Fibroblast of lung (primary cell): Measurements from ENCODE around the gene COPE. TPM values are rescaled to one million over a fixed set of nuclear protein-coding genes. Genes with fewer than 3 reads are reported as not detected.

Experiments
- DNase-seq, 2 donors: peaks; one replicate each; pipeline versions ENCODE4 v3.0.0 to v3.0.0-alpha.2; 2010; ENCODE audit warnings: low read depth in 2 of 2
- H2AFZ ChIP-seq: 2 replicates; pipeline ENCODE4 v1.5.1; 2012; ENCODE audit warnings: low read length, control low read depth, inconsistent platforms
- H3K27ac ChIP-seq: 2 replicates; pipeline ENCODE4 v1.5.1; 2011; ENCODE audit warnings: low read length, control low read depth; ENCODE audit not compliant: insufficient read depth
- H3K27me3 ChIP-seq: 2 replicates; pipeline ENCODE4 v1.5.1; 2011; ENCODE audit warnings: mild to moderate bottlenecking, low read length; ENCODE audit not compliant: control insufficient read depth, insufficient read depth
- H3K36me3 ChIP-seq: 2 replicates; pipeline ENCODE4 v1.5.1; 2011; ENCODE audit warnings: low read length; ENCODE audit not compliant: control insufficient read depth, insufficient read depth
- H3K4me1 ChIP-seq: 2 replicates; pipeline ENCODE4 v1.5.1; 2011; ENCODE audit warnings: low read length; ENCODE audit not compliant: control insufficient read depth, insufficient read depth; ENCODE audit errors: extremely low read depth
- H3K4me2 ChIP-seq: 2 replicates; pipeline ENCODE4 v1.5.1; 2011; ENCODE audit warnings: low read length, control low read depth; ENCODE audit not compliant: insufficient read depth; ENCODE audit errors: extremely low read depth
- H3K4me3 ChIP-seq, 4 experiments: fragments of 200-600 bp in 1 of 4; sonication (generic) in 1 of 4; replicated peaks in 1 of 4; 2 replicates each; pipeline ENCODE4 v1.5.1; 2011 to 2016; ENCODE audit warnings: low read length in 4 of 4, low read depth in 3 of 4, mild to moderate bottlenecking in 3 of 4, control low read depth in 2 of 4, inconsistent platforms in 1 of 4, mixed read lengths in 1 of 4; ENCODE audit not compliant: insufficient read depth in 1 of 4; ENCODE audit errors: control extremely low read depth in 1 of 4
- H3K79me2 ChIP-seq: 2 replicates; pipeline ENCODE4 v1.5.1; 2012; ENCODE audit warnings: mild to moderate bottlenecking, low read length, inconsistent platforms; ENCODE audit not compliant: control insufficient read depth, insufficient read depth
- H3K9ac ChIP-seq: 2 replicates; pipeline ENCODE4 v1.5.1; 2011; ENCODE audit warnings: mild to moderate bottlenecking, low read length, control low read depth; ENCODE audit not compliant: insufficient read depth
- H3K9me3 ChIP-seq: 2 replicates; pipeline ENCODE4 v1.5.1; 2012; ENCODE audit warnings: low read depth, low read length; ENCODE audit not compliant: control insufficient read depth, insufficient read depth
- H4K20me1 ChIP-seq: 2 replicates; pipeline ENCODE4 v1.5.1; 2011; ENCODE audit warnings: low read length; ENCODE audit not compliant: control insufficient read depth, insufficient read depth; ENCODE audit errors: extremely low read depth
- EZH2 ChIP-seq: IDR thresholded peaks from 2 replicates; pipeline ENCODE4 v1.5.1; 2012; ENCODE audit warnings: low read length, control low read depth, mild to moderate bottlenecking; ENCODE audit errors: missing control alignments
- polyA plus RNA-seq, 2 donors: library from polyadenylated mRNA; depleted of rRNA in 1 of 2; stranded (reverse) in 1 of 2; unstranded in 1 of 2; fragments of >200 nt; gene quantifications; 2 replicates each; pipeline ENCODE4 v1.2.1, GENCODE V29; 2011 to 2012; ENCODE audit warnings: missing spikeins in 1 of 2
- total RNA-seq: library from RNA; depleted of rRNA; stranded (reverse); fragments of >200 nt; gene quantifications from 2 replicates; pipeline ENCODE4 v1.2.1, GENCODE V29; 2014
- TF ChIP-seq, protein P1 (sequence below), 2 donors: IDR thresholded peaks in 1 of 2; conservative IDR thresholded peaks in 1 of 2; 1 replicate in 1 of 2; 2 replicates in 1 of 2; pipeline ENCODE4 v1.5.1; 2011 to 2012; ENCODE audit warnings: low read length in 2 of 2, control low read depth in 1 of 2, inconsistent platforms in 1 of 2, low read depth in 1 of 2, mild to moderate bottlenecking in 1 of 2

Gene COPE
- total and polyA plus RNA-seq, 2 donors (not counting 1 experiment from before 2014, with no cell fraction given), result 146 to 182 TPM

DNA sequence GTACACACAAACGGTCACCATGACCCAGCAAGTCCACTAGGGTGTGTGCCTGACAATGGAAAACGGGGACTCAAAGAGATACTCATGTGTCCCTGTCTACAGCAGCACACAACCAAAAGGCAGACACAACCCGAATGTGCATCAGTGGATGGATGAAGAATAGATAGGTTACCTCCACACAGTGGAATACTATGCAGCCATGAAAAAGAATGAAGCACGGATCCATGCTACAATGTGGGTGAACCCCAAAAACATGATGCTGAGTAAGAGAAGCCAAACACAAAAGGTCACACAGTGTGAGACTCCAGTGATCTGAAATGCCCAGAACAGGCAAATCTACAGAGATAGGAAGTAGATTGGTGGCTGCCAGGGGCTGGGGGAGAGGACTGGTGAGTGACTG is 32.2 kb downstream of the COPE start:
- no peak for DNase-seq
- Histone ChIP-seq H3K4me2 (no peak overlapping the region), H3K9ac (no peak overlapping the region), H2AFZ (no peak overlapping the region), H3K27ac (no peak overlapping the region), H3K4me1 (no peaks in the 10 kb centered on the region), H3K79me2 (no peaks in the 10 kb centered on the region), H3K27me3 (no peaks in the 10 kb centered on the region), H3K9me3 (no peaks in the 10 kb centered on the region), H3K4me3 (no peak overlapping the region), H4K20me1 (no peaks in the 10 kb centered on the region), H3K36me3 (no peaks in the 10 kb centered on the region)
- no peak for TF ChIP-seq EZH2
- TF ChIP-seq, protein P1, sequence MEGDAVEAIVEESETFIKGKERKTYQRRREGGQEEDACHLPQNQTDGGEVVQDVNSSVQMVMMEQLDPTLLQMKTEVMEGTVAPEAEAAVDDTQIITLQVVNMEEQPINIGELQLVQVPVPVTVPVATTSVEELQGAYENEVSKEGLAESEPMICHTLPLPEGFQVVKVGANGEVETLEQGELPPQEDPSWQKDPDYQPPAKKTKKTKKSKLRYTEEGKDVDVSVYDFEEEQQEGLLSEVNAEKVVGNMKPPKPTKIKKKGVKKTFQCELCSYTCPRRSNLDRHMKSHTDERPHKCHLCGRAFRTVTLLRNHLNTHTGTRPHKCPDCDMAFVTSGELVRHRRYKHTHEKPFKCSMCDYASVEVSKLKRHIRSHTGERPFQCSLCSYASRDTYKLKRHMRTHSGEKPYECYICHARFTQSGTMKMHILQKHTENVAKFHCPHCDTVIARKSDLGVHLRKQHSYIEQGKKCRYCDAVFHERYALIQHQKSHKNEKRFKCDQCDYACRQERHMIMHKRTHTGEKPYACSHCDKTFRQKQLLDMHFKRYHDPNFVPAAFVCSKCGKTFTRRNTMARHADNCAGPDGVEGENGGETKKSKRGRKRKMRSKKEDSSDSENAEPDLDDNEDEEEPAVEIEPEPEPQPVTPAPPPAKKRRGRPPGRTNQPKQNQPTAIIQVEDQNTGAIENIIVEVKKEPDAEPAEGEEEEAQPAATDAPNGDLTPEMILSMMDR (conservative IDR thresholded peaks at IDR 0.05 in 1 of 2, IDR thresholded peaks at IDR 0.05 in 1 of 2; ENCODE audit: low read depth in 1 of 2, low read length in 2 of 2), result no peak

DNA sequence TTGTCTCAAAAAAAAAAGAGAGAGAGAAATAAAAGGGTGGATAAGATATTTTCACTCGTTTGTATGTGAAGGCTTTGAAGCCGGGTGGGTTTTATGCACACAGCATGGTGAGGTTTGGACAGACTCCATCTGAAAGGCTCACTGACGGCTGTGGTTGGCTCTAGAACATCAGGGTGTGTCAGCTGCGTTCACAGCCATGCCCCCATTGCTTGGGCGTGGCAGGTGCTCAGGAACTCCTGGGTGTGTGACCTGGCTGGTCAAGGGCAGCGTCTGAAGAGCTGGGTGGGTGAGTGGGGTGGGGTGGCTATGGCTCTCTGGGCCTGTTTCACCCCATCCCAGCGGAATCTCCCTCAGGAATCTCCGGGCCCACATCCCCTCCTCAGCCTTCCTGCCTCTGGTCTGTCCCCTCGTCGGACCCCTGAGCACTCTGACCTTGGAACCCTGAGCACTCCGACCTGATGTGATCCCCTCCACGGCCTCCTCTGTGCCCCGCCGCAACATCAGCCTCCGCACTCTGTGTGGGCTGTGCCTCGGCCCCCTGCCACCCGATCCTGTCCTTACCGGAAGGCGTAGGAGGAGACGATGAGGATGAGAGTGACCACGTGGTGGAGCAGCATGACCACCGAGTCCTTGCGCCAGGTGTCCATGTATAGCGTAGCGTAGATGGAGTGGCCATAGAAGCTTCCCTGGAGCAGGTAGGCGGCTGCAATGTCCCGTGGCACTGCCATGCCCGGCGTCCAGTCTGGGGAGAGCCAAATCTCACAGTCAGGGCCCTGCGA is 35.5 kb downstream of the COPE start:
- H4K20me1 ChIP-seq, result no peaks in the 10 kb centered on the region
- no peaks in the 10 kb centered on the region for H3K4me1 ChIP-seq
- TF ChIP-seq EZH2, result no peak
- TF ChIP-seq, protein P1 (conservative IDR thresholded peaks at IDR 0.05 in 1 of 2, IDR thresholded peaks at IDR 0.05 in 1 of 2; ENCODE audit: low read depth in 1 of 2, low read length in 2 of 2), result no peak
- H3K4me2 ChIP-seq, result no peak overlapping the region
- DNase-seq, result no peak
- H3K27ac ChIP-seq, result no peak overlapping the region
- no peaks in the 10 kb centered on the region for H3K27me3 ChIP-seq
- H3K9me3 ChIP-seq, result no peaks in the 10 kb centered on the region
- H3K36me3 ChIP-seq, result no peaks in the 10 kb centered on the region
- no peak overlapping the region for H3K9ac ChIP-seq
- no peak overlapping the region for H2AFZ ChIP-seq
- no peak overlapping the region for H3K4me3 ChIP-seq
- H3K79me2 ChIP-seq, result no peaks in the 10 kb centered on the region

DNA sequence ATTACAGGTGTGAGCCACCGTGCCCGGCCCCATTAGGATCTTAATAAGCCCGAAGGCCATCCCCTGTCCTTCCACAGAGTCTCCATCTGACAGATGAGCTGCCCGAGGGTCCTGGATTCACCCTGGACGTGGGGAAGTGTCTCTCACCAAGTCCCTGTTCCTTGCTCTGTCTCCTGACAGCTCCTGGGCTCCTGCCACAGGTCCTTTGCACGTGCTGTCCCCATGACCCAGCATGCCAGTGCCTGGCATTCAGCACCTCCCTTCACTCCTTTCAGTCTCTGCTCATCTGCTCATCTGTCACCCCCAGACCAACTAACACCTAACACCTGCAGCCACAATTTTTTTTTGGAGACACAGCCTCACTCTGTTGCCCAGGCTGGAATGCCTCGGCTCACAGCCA is 37.7 kb downstream of the COPE start:
- Histone ChIP-seq H3K79me2 (no peaks in the 10 kb centered on the region), H3K9ac (no peak overlapping the region), H3K36me3 (no peaks in the 10 kb centered on the region), H3K9me3 (no peaks in the 10 kb centered on the region), H4K20me1 (no peaks in the 10 kb centered on the region), H2AFZ (no peak overlapping the region), H3K4me2 (no peak overlapping the region), H3K4me3 (no peak overlapping the region), H3K4me1 (no peaks in the 10 kb centered on the region), H3K27ac (no peak overlapping the region), H3K27me3 (no peaks in the 10 kb centered on the region)
- TF ChIP-seq EZH2, result no peak
- TF ChIP-seq, protein P1 (conservative IDR thresholded peaks at IDR 0.05 in 1 of 2, IDR thresholded peaks at IDR 0.05 in 1 of 2; ENCODE audit: low read depth in 1 of 2, low read length in 2 of 2), result no peak
- DNase-seq, result no peak
